ENCODE data around the gene ACVR1.

- TF ChIP-seq, protein P1, sequence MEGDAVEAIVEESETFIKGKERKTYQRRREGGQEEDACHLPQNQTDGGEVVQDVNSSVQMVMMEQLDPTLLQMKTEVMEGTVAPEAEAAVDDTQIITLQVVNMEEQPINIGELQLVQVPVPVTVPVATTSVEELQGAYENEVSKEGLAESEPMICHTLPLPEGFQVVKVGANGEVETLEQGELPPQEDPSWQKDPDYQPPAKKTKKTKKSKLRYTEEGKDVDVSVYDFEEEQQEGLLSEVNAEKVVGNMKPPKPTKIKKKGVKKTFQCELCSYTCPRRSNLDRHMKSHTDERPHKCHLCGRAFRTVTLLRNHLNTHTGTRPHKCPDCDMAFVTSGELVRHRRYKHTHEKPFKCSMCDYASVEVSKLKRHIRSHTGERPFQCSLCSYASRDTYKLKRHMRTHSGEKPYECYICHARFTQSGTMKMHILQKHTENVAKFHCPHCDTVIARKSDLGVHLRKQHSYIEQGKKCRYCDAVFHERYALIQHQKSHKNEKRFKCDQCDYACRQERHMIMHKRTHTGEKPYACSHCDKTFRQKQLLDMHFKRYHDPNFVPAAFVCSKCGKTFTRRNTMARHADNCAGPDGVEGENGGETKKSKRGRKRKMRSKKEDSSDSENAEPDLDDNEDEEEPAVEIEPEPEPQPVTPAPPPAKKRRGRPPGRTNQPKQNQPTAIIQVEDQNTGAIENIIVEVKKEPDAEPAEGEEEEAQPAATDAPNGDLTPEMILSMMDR (IDR thresholded peaks at IDR 0.05) = no peak
- no peak for TF ChIP-seq POLR2A (IDR thresholded peaks at IDR 0.05)
Observed at GRCh38 chr2:157737656-157738055, 138.5 kb downstream of the ACVR1 start.

Data from esophagus squamous epithelium (tissue), 4 donors.